WI38 (cell line): ENCODE results near the gene ISCU.
"Not testable (repeated sequence)": the region's sequence is repeated elsewhere in the genome, so short reads cannot be mapped to it uniquely, and the experiment has no call there.

ENCODE experiments used
- H3K4me3 ChIP-seq: 2 replicates; pipeline ENCODE4 v1.5.1; 2011; ENCODE audit warnings: low read depth, mild to moderate bottlenecking, control low read depth, low read length
- CTCF ChIP-seq: IDR thresholded peaks from 2 replicates; pipeline ENCODE4 v1.5.1; 2012; ENCODE audit warnings: low read depth, mild to moderate bottlenecking, control low read depth, low read length

Gene ISCU

GRCh38 chr12:108548954-108549521 is 13.4 kb upstream of the ISCU start:
- no peak for TF ChIP-seq CTCF
- no peak overlapping the region for H3K4me3 ChIP-seq

- TF ChIP-seq CTCF, result no peak
- H3K4me3 ChIP-seq, result no peak overlapping the region
Observed at GRCh38 chr12:108551535-108551934, 10.9 kb upstream of the ISCU start.

GRCh38 chr12:108553799-108554198 is 8.6 kb upstream of the ISCU start:
- no peak for TF ChIP-seq CTCF
- H3K4me3 ChIP-seq, result no peak overlapping the region

- not testable (repeated sequence) for H3K4me3 ChIP-seq
Observed at GRCh38 chr12:108555383-108555782, 7.0 kb upstream of the ISCU start.

- no peak overlapping the region; the same call in 1 of the 2 replicates for H3K4me3 ChIP-seq
- TF ChIP-seq CTCF, result no peak
Observed at GRCh38 chr12:108559007-108559655, 3.3 kb upstream of the ISCU start.

GRCh38 chr12:108559748-108560147 is 2.6 kb upstream of the ISCU start:
- TF ChIP-seq CTCF, result no peak
- peak overlapping the region; percentile 99 for H3K4me3 ChIP-seq

- peak overlapping the region; percentile 99 for H3K4me3 ChIP-seq
- no peak for TF ChIP-seq CTCF
Observed at GRCh38 chr12:108560321-108560721, 2.1 kb upstream of the ISCU start.
